Esophagus squamous epithelium (tissue), 4 donors: ENCODE data around the gene PCDHGB7.

Source experiments
- POLR2A ChIP-seq, 4 donors: fragments of 450-650 bp; IDR thresholded peaks; one replicate each; pipeline ENCODE4 v1.6.1; 2017; ENCODE audit warnings: antibody characterized with exemption in 4 of 4, mild to moderate bottlenecking in 4 of 4, moderate library complexity in 3 of 4
- TF ChIP-seq, protein P1 (sequence below), 6 experiments: fragments of 450-650 bp in 4 of 6; fragments of 200-600 bp in 2 of 6; sonication (generic) in 2 of 6; IDR thresholded peaks; one replicate each; pipeline ENCODE4 v1.5.1; 2016 to 2019; ENCODE audit warnings: antibody characterized with exemption in 6 of 6, mild to moderate bottlenecking in 4 of 6, moderate library complexity in 4 of 6

DNA sequence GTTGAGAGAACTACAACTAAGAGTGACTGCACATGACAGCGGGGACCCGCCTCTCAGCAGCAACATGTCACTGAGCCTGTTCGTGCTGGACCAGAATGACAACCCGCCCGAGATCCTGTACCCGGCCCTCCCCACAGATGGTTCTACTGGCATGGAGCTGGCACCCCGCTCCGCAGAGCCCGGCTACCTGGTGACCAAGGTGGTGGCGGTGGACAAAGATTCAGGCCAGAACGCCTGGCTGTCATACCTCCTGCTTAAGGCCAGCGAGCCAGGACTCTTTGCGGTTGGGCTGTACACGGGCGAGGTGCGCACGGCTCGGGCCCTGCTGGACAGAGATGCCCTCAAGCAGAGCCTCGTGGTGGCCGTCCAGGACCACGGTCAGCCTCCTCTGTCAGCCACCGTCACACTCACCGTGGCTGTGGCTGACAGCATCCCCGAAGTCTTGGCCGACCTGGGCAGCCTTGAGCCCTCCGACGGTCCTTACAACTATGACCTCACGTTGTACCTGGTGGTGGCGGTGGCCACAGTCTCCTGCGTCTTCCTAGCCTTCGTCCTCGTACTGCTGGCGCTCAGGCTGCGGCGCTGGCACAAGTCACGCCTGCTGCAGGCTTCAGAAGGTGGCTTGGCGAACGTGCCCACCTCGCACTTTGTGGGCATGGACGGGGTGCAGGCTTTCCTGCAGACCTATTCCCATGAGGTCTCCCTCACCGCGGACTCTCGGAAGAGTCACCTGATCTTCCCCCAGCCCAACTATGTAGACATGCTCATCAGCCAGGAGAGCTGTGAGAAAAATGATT lies 32.8 kb upstream of the PCDHGB7 start:
- TF ChIP-seq, protein P1, sequence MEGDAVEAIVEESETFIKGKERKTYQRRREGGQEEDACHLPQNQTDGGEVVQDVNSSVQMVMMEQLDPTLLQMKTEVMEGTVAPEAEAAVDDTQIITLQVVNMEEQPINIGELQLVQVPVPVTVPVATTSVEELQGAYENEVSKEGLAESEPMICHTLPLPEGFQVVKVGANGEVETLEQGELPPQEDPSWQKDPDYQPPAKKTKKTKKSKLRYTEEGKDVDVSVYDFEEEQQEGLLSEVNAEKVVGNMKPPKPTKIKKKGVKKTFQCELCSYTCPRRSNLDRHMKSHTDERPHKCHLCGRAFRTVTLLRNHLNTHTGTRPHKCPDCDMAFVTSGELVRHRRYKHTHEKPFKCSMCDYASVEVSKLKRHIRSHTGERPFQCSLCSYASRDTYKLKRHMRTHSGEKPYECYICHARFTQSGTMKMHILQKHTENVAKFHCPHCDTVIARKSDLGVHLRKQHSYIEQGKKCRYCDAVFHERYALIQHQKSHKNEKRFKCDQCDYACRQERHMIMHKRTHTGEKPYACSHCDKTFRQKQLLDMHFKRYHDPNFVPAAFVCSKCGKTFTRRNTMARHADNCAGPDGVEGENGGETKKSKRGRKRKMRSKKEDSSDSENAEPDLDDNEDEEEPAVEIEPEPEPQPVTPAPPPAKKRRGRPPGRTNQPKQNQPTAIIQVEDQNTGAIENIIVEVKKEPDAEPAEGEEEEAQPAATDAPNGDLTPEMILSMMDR (IDR thresholded peaks at IDR 0.05) = no peak
- no peak for TF ChIP-seq POLR2A (IDR thresholded peaks at IDR 0.05)
